Osteocyte (in vitro differentiated cells): ENCODE results near the gene POU2F2. TPM values are rescaled to one million over a fixed set of nuclear protein-coding genes. Genes with fewer than 3 reads are reported as not detected.

Experiments
- DNase-seq: peaks from one replicate; pipeline ENCODE4 v3.0.0; 2021; ENCODE audit warnings: mixed read lengths; ENCODE audit not compliant: unreplicated experiment; ENCODE audit errors: extremely low spot score
- H3K27ac Mint-ChIP-seq: one replicate; pipeline ENCODE4 v1.8.0; 2021; ENCODE audit warnings: mild to moderate bottlenecking, mixed read lengths; ENCODE audit not compliant: unreplicated experiment
- H3K27me3 Mint-ChIP-seq: one replicate; pipeline ENCODE4 v1.8.0; 2021; ENCODE audit warnings: mixed read lengths; ENCODE audit not compliant: unreplicated experiment
- H3K36me3 Mint-ChIP-seq: one replicate; pipeline ENCODE4 v1.8.0; 2021; ENCODE audit warnings: mixed read lengths; ENCODE audit not compliant: unreplicated experiment
- H3K4me1 Mint-ChIP-seq: one replicate; pipeline ENCODE4 v1.8.0; 2021; ENCODE audit warnings: mixed read lengths; ENCODE audit not compliant: unreplicated experiment
- H3K4me3 Mint-ChIP-seq: one replicate; pipeline ENCODE4 v1.8.0; 2021; ENCODE audit warnings: mild to moderate bottlenecking, moderate library complexity, mixed read lengths; ENCODE audit not compliant: unreplicated experiment
- H3K9me3 Mint-ChIP-seq: one replicate; pipeline ENCODE4 v1.8.0; 2021; ENCODE audit warnings: mixed read lengths; ENCODE audit not compliant: unreplicated experiment
- total RNA-seq: library from RNA; stranded (reverse); gene quantifications from 2 replicates; pipeline ENCODE4 v1.2.1, GENCODE V29; 2021
- TF ChIP-seq, protein P1 (sequence below): fragments of 200-600 bp; sonication (generic); IDR thresholded peaks from 2 replicates; pipeline ENCODE4 v1.5.0; 2021; ENCODE audit warnings: antibody characterized with exemption, mild to moderate bottlenecking, moderate library complexity

Gene POU2F2
- total RNA-seq, 1 donor from 2014 or later, result 0.64 TPM

DNA sequence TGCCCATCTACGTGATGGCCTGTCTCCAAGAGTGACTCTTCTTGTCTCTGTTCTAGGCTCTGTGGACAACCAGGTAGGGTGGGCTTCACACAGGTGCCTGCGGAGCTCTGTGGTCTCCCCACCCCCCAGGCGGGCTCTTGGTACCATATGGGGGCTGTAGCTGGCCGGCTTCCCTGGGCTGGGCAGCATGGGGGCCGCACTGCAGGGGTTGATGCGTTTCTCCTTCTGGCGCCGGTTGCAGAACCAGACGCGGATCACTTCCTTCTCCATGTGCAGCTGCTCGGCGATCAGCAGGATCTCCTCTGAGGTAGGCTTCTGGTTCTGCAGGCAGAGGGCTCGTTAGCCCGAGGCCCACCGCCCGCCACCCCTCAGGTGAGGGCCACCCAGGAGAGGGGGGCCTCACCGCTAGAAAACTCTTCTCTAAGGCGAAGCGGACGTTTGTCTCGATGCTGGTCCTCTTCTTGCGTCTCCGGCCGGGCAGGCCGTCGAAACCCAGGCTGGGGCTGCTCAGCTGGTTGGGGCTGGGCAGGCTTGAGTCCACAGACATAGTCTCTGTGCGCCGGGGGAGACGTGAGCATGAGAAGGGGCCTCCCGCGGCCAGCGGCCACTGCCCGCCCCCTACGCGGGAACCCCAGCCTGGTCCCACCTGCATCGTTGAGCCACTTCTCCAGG, 37.0 kb downstream of the POU2F2 start:
- H3K27me3 Mint-ChIP-seq, result no peaks in the 10 kb centered on the region
- DNase-seq, result no peak
- H3K4me1 Mint-ChIP-seq, result peaks cover 5% of the 10 kb centered on the region
- no peaks in the 10 kb centered on the region for H3K36me3 Mint-ChIP-seq
- H3K9me3 Mint-ChIP-seq, result no peaks in the 10 kb centered on the region
- no peak overlapping the region for H3K4me3 Mint-ChIP-seq
- no peak overlapping the region for H3K27ac Mint-ChIP-seq
- TF ChIP-seq, protein P1, sequence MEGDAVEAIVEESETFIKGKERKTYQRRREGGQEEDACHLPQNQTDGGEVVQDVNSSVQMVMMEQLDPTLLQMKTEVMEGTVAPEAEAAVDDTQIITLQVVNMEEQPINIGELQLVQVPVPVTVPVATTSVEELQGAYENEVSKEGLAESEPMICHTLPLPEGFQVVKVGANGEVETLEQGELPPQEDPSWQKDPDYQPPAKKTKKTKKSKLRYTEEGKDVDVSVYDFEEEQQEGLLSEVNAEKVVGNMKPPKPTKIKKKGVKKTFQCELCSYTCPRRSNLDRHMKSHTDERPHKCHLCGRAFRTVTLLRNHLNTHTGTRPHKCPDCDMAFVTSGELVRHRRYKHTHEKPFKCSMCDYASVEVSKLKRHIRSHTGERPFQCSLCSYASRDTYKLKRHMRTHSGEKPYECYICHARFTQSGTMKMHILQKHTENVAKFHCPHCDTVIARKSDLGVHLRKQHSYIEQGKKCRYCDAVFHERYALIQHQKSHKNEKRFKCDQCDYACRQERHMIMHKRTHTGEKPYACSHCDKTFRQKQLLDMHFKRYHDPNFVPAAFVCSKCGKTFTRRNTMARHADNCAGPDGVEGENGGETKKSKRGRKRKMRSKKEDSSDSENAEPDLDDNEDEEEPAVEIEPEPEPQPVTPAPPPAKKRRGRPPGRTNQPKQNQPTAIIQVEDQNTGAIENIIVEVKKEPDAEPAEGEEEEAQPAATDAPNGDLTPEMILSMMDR, result no peak

DNA sequence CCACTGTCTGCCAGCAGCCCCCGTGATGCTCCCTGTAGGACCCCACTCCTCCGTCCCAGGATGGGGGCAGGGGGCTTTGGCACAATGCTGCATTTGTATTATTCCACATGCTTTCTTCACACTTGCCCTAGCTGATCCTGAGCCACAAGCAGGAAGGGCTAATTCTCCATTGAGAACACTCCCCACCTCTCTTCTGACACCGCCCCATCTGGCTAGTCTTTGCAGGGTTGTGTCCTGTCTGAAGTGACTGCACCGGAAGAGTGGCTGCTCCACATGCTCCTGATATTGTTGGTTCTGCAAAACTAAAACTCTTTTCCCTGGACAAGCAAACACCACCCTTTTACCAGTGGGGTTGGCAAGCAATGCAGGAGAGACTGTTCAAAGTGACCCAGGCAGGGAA, 38.3 kb downstream of the POU2F2 start:
- Mint-ChIP-seq H3K9me3 (no peaks in the 10 kb centered on the region), H3K36me3 (no peaks in the 10 kb centered on the region), H3K4me1 (peaks cover 9% of the 10 kb centered on the region), H3K27me3 (no peaks in the 10 kb centered on the region), H3K27ac (no peak overlapping the region), H3K4me3 (no peak overlapping the region)
- TF ChIP-seq, protein P1, result no peak
- no peak for DNase-seq

DNA sequence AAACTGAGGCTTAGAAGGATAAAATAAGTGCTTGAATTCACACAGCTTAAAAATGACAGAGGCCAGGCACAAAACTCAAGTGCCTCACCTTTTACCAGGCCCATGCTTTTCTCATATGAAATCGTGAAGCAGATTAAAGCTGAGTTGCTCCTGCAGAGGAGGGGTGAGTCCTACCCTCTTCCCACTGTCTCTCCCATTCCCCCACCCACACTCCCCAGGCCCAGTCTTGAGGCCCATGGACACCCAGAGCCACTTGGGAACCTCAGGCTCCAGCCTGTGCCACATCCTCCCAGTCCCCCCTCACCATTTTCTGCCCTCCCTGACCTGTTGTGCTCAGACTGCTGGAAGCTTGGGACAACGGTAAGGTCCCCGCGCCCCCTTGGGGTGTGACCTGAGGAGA, 38.7 kb downstream of the POU2F2 start:
- TF ChIP-seq, protein P1, result no peak
- Mint-ChIP-seq H3K9me3 (no peaks in the 10 kb centered on the region), H3K4me3 (no peak overlapping the region), H3K36me3 (no peaks in the 10 kb centered on the region), H3K4me1 (peaks cover 14% of the 10 kb centered on the region), H3K27me3 (no peaks in the 10 kb centered on the region), H3K27ac (no peak overlapping the region)
- DNase-seq, result no peak

DNA sequence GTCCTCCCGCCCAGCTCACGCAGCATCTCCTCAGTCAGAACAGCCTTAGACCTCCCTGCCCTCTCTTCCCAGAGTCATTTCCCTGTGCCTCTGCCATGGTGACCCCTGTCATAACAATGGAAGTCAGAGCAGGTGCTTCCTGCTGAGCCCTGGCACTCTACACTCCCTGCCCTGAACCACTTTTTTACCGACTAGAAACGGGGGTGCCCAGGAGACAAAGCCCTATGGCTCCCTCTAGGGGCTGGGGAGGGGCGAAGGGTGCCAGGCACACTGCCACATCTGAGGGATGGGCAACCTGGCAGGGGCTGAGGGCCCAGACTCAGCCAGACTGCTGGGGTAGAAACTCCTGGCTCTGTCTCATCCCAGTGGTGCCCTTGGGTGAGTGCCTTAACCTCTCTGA, 39.9 kb downstream of the POU2F2 start:
- Mint-ChIP-seq H3K4me3 (no peak overlapping the region), H3K4me1 (peaks cover 23% of the 10 kb centered on the region), H3K27ac (no peak overlapping the region), H3K9me3 (no peaks in the 10 kb centered on the region), H3K27me3 (no peaks in the 10 kb centered on the region), H3K36me3 (no peaks in the 10 kb centered on the region)
- TF ChIP-seq, protein P1, result peak; percentile 47
- no peak for DNase-seq

DNA sequence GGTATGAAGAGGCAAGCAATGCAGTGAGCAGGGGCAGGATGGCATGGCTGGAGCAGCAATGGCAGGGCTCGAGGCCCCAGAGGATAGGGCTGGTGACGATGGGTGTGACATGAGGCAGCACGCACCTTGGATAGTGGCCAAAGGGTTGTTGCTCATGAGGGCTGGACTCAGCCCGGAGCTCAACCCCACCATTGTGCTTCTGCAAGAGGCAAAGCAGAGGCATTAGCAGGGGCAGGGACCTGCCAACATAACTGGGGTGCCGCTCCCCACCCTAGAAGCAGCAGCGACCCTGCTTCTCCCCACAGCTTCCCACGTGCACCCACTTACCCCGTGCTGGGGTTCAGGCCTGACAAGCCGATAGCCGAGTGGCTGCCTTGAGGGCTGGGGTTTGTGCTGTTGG, 40.5 kb downstream of the POU2F2 start:
- TF ChIP-seq, protein P1, result no peak
- no peak overlapping the region for H3K27ac Mint-ChIP-seq
- no peak overlapping the region for H3K4me3 Mint-ChIP-seq
- peaks cover 26% of the 10 kb centered on the region for H3K4me1 Mint-ChIP-seq
- H3K9me3 Mint-ChIP-seq, result no peaks in the 10 kb centered on the region
- no peak for DNase-seq
- no peaks in the 10 kb centered on the region for H3K36me3 Mint-ChIP-seq
- no peaks in the 10 kb centered on the region for H3K27me3 Mint-ChIP-seq
